WERI-Rb-1 (cell line): ENCODE measurements around the gene PRKCSH.

ENCODE experiments used
- DNase-seq: peaks from one replicate; pipeline ENCODE4 v3.0.0-alpha.2; 2020
- H3K27ac ChIP-seq: fragments of 250-450 bp; sonication (Bioruptor Pico); 2 replicates; pipeline ENCODE4 v1.5.1; 2020; ENCODE audit warnings: mild to moderate bottlenecking, moderate library complexity
- H3K27me3 ChIP-seq: fragments of 250-450 bp; sonication (Bioruptor Pico); 2 replicates; pipeline ENCODE4 v1.5.1; 2021; ENCODE audit warnings: mild to moderate bottlenecking, low read depth, moderate library complexity; ENCODE audit not compliant: insufficient read depth, severe bottlenecking
- H3K36me3 ChIP-seq: fragments of 250-450 bp; sonication (Bioruptor Pico); 2 replicates; pipeline ENCODE4 v1.5.1; 2020; ENCODE audit warnings: mild to moderate bottlenecking, moderate library complexity
- H3K4me3 ChIP-seq: 2 replicates; pipeline ENCODE4 v1.5.1; 2011; ENCODE audit warnings: low read depth, mild to moderate bottlenecking, control low read depth, low read length
- H3K9me3 ChIP-seq: fragments of 250-450 bp; sonication (Bioruptor Pico); 2 replicates; pipeline ENCODE4 v1.5.1; 2021; ENCODE audit warnings: mild to moderate bottlenecking, moderate library complexity; ENCODE audit not compliant: severe bottlenecking
- CTCF ChIP-seq: IDR thresholded peaks from 2 replicates; pipeline ENCODE4 v1.5.1; 2011; ENCODE audit warnings: low read depth, mild to moderate bottlenecking, control low read depth, inconsistent platforms, low read length

The PRKCSH gene

GRCh38 chr19:11418549-11419506, 16.6 kb upstream of the PRKCSH start, which contains the start of gene RGL3:
Gene RGL3 (minus strand): TSS chr19:11419314. CDS start chr19:11419278, 36 bp downstream.
- Histone ChIP-seq H3K9me3 (peaks cover 6% of the 10 kb centered on the region), H3K36me3 (no peaks in the 10 kb centered on the region), H3K27me3 (peaks cover 81% of the 10 kb centered on the region), H3K27ac (no peak within 1 kb of the TSS), H3K4me3 (peak within 1 kb of the TSS; percentile 25)
- no peak for TF ChIP-seq CTCF
- no peak for DNase-seq

- Histone ChIP-seq H3K9me3 (peaks cover 6% of the 10 kb centered on the region), H3K27ac (no peak overlapping the region), H3K4me3 (no peak overlapping the region; the same call in 1 of the 2 replicates), H3K36me3 (no peaks in the 10 kb centered on the region), H3K27me3 (peaks cover 82% of the 10 kb centered on the region)
- no peak for TF ChIP-seq CTCF
- DNase-seq, result no peak
Observed at GRCh38 chr19:11420429-11421370, 14.7 kb upstream of the PRKCSH start.

- peaks cover 74% of the 10 kb centered on the region for H3K27me3 ChIP-seq
- H3K36me3 ChIP-seq, result no peaks in the 10 kb centered on the region
- H3K27ac ChIP-seq, result no peak overlapping the region
- H3K9me3 ChIP-seq, result peaks cover 6% of the 10 kb centered on the region
- peak; percentile 42 for DNase-seq
- H3K4me3 ChIP-seq, result no peak overlapping the region
- no peak for TF ChIP-seq CTCF
Observed at GRCh38 chr19:11421371-11422098, 13.9 kb upstream of the PRKCSH start.

GRCh38 chr19:11422163-11423065, 13.0 kb upstream of the PRKCSH start:
- peak; percentile 57 for DNase-seq
- TF ChIP-seq CTCF, result no peak
- Histone ChIP-seq H3K27ac (no peak overlapping the region), H3K36me3 (no peaks in the 10 kb centered on the region), H3K27me3 (peaks cover 65% of the 10 kb centered on the region), H3K4me3 (peak overlapping the region; percentile 5), H3K9me3 (peaks cover 6% of the 10 kb centered on the region)
